NCI-H345 treated with DMSO at 0.1 percent for 48 hours (cell line): ENCODE data around the gene CDK11A.
"Not testable (repeated sequence)": the region's sequence is repeated elsewhere in the genome, so short reads cannot be mapped to it uniquely, and the experiment has no call there.

Source experiments
- DNase-seq: peaks from one replicate; lab custom pipeline; 2025; ENCODE audit not compliant: unreplicated experiment; lab: John Stamatoyannopoulos, UW

The CDK11A gene

GRCh38 chr1:1664318-1664717 is 59.8 kb downstream of the CDK11A start:
- DNase-seq: not testable (repeated sequence)

GRCh38 chr1:1662830-1663560 is 61.2 kb downstream of the CDK11A start:
- DNase-seq: not testable (repeated sequence)

GRCh38 chr1:1662392-1662791 is 61.8 kb downstream of the CDK11A start:
- DNase-seq: not testable (repeated sequence)

- peak; percentile 88 for DNase-seq
Observed at GRCh38 chr1:1658583-1659549, 65.3 kb downstream of the CDK11A start, which contains the start of gene CDK11B. CDK11B (minus strand) TSS chr1:1659004; CDS start chr1:1657485, 1,519 bp downstream.
